ENCODE results near the gene EPS8. TPM values are rescaled to one million over a fixed set of nuclear protein-coding genes. Genes with fewer than 3 reads are reported as not detected.

The EPS8 gene
- polyA plus RNA-seq, 3 donors: 4.1 to 4.8 (median 4.3) TPM

DNA sequence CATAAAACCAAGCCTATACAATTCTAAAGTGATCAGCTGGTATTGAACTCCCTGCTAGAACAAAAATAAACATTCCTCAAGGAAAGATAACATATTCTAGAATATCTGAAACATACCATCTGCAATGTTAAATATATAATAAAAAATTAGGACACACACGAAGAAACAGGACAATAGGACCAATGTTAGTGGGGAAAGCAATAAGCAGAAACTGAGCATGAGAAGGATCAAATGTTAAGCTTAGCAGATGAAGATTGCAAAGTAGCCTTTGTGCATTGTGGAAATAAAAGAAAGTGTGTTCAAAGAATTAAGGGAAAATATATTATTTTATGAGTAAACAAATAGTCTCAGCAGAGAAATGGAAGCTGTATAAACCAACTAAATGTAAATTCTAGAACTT lies 180.8 kb downstream of the EPS8 start:
- no CpG with 5 or more reads among the region's 1 CpG for WGBS (ENCODE audit: insufficient coverage)
- peaks cover 0 to 4% (median 0%) of the 10 kb centered on the region in 3 donors for H3K27me3 Mint-ChIP-seq (ENCODE audit: low read depth in 3 of 3)
- no peak for DNase-seq
- no peak overlapping the region for H3K4me3 Mint-ChIP-seq
- Histone ChIP-seq H3K4me1 (ENCODE audit: control insufficient read depth in 1 of 2, insufficient read depth in 2 of 2, low read length in 2 of 2) (no peaks in the 10 kb centered on the region), H3K36me3 (replicated peaks in 1 of 2; ENCODE audit: control insufficient read depth in 1 of 2, insufficient read depth in 2 of 2, low read length in 2 of 2) (no peaks in the 10 kb centered on the region), H3K79me2 (ENCODE audit: insufficient read depth, low read length) (no peaks in the 10 kb centered on the region), H3K9me3 (replicated peaks in 1 of 2; ENCODE audit: control insufficient read depth in 1 of 2, insufficient read depth in 1 of 2, low read length in 2 of 2) (no peaks in the 10 kb centered on the region), H3K27me3 (ENCODE audit: control insufficient read depth in 2 of 2, insufficient read depth in 2 of 2, low read length in 2 of 2) (no peaks in the 10 kb centered on the region), H3K4me3 (replicated peaks in 1 of 3; ENCODE audit: low read depth in 2 of 3, low read length in 3 of 3) (no peak overlapping the region), H3K4me2 (replicated peaks; ENCODE audit: extremely low read depth, low read length, poor library complexity, severe bottlenecking) (no peak overlapping the region), H3K27ac (ENCODE audit: low read depth in 1 of 2, low read length in 2 of 2) (no peak overlapping the region), H3K9ac (ENCODE audit: insufficient read depth, low read length, poor library complexity, severe bottlenecking) (no peak overlapping the region), H4K20me1 (ENCODE audit: insufficient read depth, low read length) (no peaks in the 10 kb centered on the region), H2AFZ (ENCODE audit: insufficient read depth, low read depth, low read length, poor library complexity, severe bottlenecking) (no peak overlapping the region)
- intact Hi-C loops (cut with micrococcal nuclease): no loop called here
- no peaks in the 10 kb centered on the region for H3K4me1 Mint-ChIP-seq
- no peak overlapping the region for H3K27ac Mint-ChIP-seq
- H3K36me3 Mint-ChIP-seq: no peaks in the 10 kb centered on the region
- TF ChIP-seq, protein P1, sequence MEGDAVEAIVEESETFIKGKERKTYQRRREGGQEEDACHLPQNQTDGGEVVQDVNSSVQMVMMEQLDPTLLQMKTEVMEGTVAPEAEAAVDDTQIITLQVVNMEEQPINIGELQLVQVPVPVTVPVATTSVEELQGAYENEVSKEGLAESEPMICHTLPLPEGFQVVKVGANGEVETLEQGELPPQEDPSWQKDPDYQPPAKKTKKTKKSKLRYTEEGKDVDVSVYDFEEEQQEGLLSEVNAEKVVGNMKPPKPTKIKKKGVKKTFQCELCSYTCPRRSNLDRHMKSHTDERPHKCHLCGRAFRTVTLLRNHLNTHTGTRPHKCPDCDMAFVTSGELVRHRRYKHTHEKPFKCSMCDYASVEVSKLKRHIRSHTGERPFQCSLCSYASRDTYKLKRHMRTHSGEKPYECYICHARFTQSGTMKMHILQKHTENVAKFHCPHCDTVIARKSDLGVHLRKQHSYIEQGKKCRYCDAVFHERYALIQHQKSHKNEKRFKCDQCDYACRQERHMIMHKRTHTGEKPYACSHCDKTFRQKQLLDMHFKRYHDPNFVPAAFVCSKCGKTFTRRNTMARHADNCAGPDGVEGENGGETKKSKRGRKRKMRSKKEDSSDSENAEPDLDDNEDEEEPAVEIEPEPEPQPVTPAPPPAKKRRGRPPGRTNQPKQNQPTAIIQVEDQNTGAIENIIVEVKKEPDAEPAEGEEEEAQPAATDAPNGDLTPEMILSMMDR (IDR thresholded peaks at IDR 0.05): no peak
- peaks cover 0 to 6% (median 2%) of the 10 kb centered on the region in 7 donors for H3K9me3 Mint-ChIP-seq

DNA sequence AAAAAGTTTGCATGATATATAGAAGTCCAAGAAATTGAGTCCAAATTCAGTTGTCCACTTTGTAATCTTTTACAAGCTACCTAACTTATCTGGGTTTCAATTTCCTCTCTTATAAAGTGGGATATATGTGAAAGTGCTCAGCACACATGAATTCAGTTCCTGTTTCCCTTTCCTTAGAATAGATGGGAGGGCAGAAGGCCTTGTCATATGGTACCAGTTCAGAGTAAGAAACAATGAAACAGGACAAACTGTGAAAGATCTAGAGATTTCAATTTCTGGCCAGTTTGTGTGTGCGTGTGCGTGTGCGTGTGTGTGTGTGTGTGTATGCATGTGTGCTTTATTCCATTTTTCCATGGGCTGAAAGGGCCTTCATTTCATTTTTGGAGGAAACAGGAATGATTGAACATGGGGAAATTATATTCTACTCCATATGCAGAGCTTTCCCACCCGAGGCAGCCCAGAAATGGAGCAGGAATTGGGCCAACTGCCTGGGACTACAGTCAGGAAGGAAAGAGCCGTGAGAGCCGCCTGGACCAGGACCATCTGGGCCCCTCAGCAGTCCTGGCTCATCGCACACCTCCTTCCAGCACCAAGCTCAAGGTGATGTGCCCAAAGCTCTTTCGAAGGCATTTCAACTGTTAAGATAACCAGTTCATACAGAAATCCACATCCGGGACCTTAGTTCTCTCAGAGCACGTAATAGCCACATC lies 183.2 kb downstream of the EPS8 start:
- 83% methylated on average over 4 of the region's 10 CpGs for WGBS (ENCODE audit: insufficient coverage)
- Histone ChIP-seq H3K9me3 (replicated peaks in 1 of 2; ENCODE audit: control insufficient read depth in 1 of 2, insufficient read depth in 1 of 2, low read length in 2 of 2) (no peaks in the 10 kb centered on the region), H3K36me3 (replicated peaks in 1 of 2; ENCODE audit: control insufficient read depth in 1 of 2, insufficient read depth in 2 of 2, low read length in 2 of 2) (no peaks in the 10 kb centered on the region), H3K4me1 (ENCODE audit: control insufficient read depth in 1 of 2, insufficient read depth in 2 of 2, low read length in 2 of 2) (peaks cover 0 to 1% of the 10 kb centered on the region in 2 donors), H3K9ac (ENCODE audit: insufficient read depth, low read length, poor library complexity, severe bottlenecking) (no peak overlapping the region), H3K4me2 (replicated peaks; ENCODE audit: extremely low read depth, low read length, poor library complexity, severe bottlenecking) (no peak overlapping the region), H2AFZ (ENCODE audit: insufficient read depth, low read depth, low read length, poor library complexity, severe bottlenecking) (no peak overlapping the region), H3K27ac (ENCODE audit: low read depth in 1 of 2, low read length in 2 of 2) (no peak overlapping the region), H3K4me3 (replicated peaks in 1 of 3; ENCODE audit: low read depth in 2 of 3, low read length in 3 of 3) (no peak overlapping the region), H3K79me2 (ENCODE audit: insufficient read depth, low read length) (no peaks in the 10 kb centered on the region), H3K27me3 (ENCODE audit: control insufficient read depth in 2 of 2, insufficient read depth in 2 of 2, low read length in 2 of 2) (no peaks in the 10 kb centered on the region), H4K20me1 (ENCODE audit: insufficient read depth, low read length) (no peaks in the 10 kb centered on the region)
- H3K27me3 Mint-ChIP-seq (ENCODE audit: low read depth in 3 of 3): peaks cover 0 to 4% (median 0%) of the 10 kb centered on the region in 3 donors
- TF ChIP-seq, protein P1 (IDR thresholded peaks at IDR 0.05): no peak
- no peak overlapping the region for H3K27ac Mint-ChIP-seq
- intact Hi-C loops (cut with micrococcal nuclease): no loop called here
- H3K4me3 Mint-ChIP-seq: no peak overlapping the region
- no peak for DNase-seq
- no peaks in the 10 kb centered on the region for H3K36me3 Mint-ChIP-seq
- no peaks in the 10 kb centered on the region for H3K9me3 Mint-ChIP-seq
- H3K4me1 Mint-ChIP-seq: peaks cover 7% of the 10 kb centered on the region
